ENCODE results near the gene ZMYND8.

ZMYND8 gene

GRCh38 chr20:47238780-47239718 lies 117.5 kb downstream of the ZMYND8 start:
- H3K4me3 Mint-ChIP-seq = no peak overlapping the region
- no peaks in the 10 kb centered on the region for H3K27me3 Mint-ChIP-seq
- H3K9me3 Mint-ChIP-seq = no peaks in the 10 kb centered on the region
- H3K4me1 Mint-ChIP-seq = peaks cover 3% of the 10 kb centered on the region
- peaks cover 47% of the 10 kb centered on the region for H3K36me3 Mint-ChIP-seq
- no peak overlapping the region for H3K27ac Mint-ChIP-seq
- DNase-seq (ENCODE audit: low spot score in 2 of 2) (no peak), ATAC-seq (ENCODE audit: low read depth) (no peak)

GRCh38 chr20:47237715-47238114 lies 118.8 kb downstream of the ZMYND8 start:
- no peak for DNase-seq (ENCODE audit: low spot score in 2 of 2)
- H3K36me3 Mint-ChIP-seq = peaks cover 37% of the 10 kb centered on the region
- H3K27ac Mint-ChIP-seq = no peak overlapping the region
- no peaks in the 10 kb centered on the region for H3K27me3 Mint-ChIP-seq
- no peak overlapping the region for H3K4me3 Mint-ChIP-seq
- no peak for ATAC-seq (ENCODE audit: low read depth)
- H3K9me3 Mint-ChIP-seq = no peaks in the 10 kb centered on the region
- H3K4me1 Mint-ChIP-seq = peaks cover 3% of the 10 kb centered on the region

GRCh38 chr20:47236639-47236900 lies 119.9 kb downstream of the ZMYND8 start:
- Mint-ChIP-seq H3K27ac (no peak overlapping the region), H3K9me3 (no peaks in the 10 kb centered on the region), H3K4me1 (peaks cover 3% of the 10 kb centered on the region), H3K27me3 (no peaks in the 10 kb centered on the region), H3K36me3 (peaks cover 38% of the 10 kb centered on the region), H3K4me3 (no peak overlapping the region)
- ATAC-seq (ENCODE audit: low read depth) (no peak), DNase-seq (ENCODE audit: low spot score in 2 of 2) (no peak)

GRCh38 chr20:47235853-47236638 lies 120.5 kb downstream of the ZMYND8 start:
- H3K9me3 Mint-ChIP-seq = no peaks in the 10 kb centered on the region
- ATAC-seq (ENCODE audit: low read depth) (no peak), DNase-seq (ENCODE audit: low spot score in 2 of 2) (no peak)
- no peaks in the 10 kb centered on the region for H3K27me3 Mint-ChIP-seq
- no peak overlapping the region for H3K27ac Mint-ChIP-seq
- peaks cover 35% of the 10 kb centered on the region for H3K36me3 Mint-ChIP-seq
- H3K4me1 Mint-ChIP-seq = no peaks in the 10 kb centered on the region
- no peak overlapping the region for H3K4me3 Mint-ChIP-seq

GRCh38 chr20:47235111-47235510 lies 121.4 kb downstream of the ZMYND8 start:
- H3K4me1 Mint-ChIP-seq = no peaks in the 10 kb centered on the region
- H3K27me3 Mint-ChIP-seq = no peaks in the 10 kb centered on the region
- ATAC-seq (ENCODE audit: low read depth) = no peak
- no peak for DNase-seq (ENCODE audit: low spot score in 2 of 2)
- H3K36me3 Mint-ChIP-seq = peaks cover 39% of the 10 kb centered on the region
- no peak overlapping the region for H3K4me3 Mint-ChIP-seq
- no peak overlapping the region for H3K27ac Mint-ChIP-seq
- H3K9me3 Mint-ChIP-seq = no peaks in the 10 kb centered on the region

- H3K4me1 Mint-ChIP-seq = no peaks in the 10 kb centered on the region
- H3K36me3 Mint-ChIP-seq = peaks cover 34% of the 10 kb centered on the region
- no peaks in the 10 kb centered on the region for H3K9me3 Mint-ChIP-seq
- H3K27me3 Mint-ChIP-seq = no peaks in the 10 kb centered on the region
- no peak for ATAC-seq (ENCODE audit: low read depth)
- no peak overlapping the region for H3K4me3 Mint-ChIP-seq
- H3K27ac Mint-ChIP-seq = peak overlapping the region; percentile 68
- DNase-seq (ENCODE audit: low spot score in 2 of 2) = no peak
Measured at GRCh38 chr20:47233333-47234188, 122.9 kb downstream of the ZMYND8 start.

- Mint-ChIP-seq H3K27me3 (no peaks in the 10 kb centered on the region), H3K4me1 (no peaks in the 10 kb centered on the region), H3K36me3 (peaks cover 27% of the 10 kb centered on the region), H3K9me3 (no peaks in the 10 kb centered on the region), H3K27ac (no peak overlapping the region), H3K4me3 (no peak overlapping the region)
- no peak for ATAC-seq (ENCODE audit: low read depth)
- no peak for DNase-seq (ENCODE audit: low spot score in 2 of 2)
Measured at GRCh38 chr20:47232518-47232917, 124.0 kb downstream of the ZMYND8 start.

GRCh38 chr20:47231382-47232039 lies 125.0 kb downstream of the ZMYND8 start:
- Mint-ChIP-seq H3K4me3 (no peak overlapping the region), H3K27me3 (no peaks in the 10 kb centered on the region), H3K27ac (peak overlapping the region; percentile 63), H3K9me3 (no peaks in the 10 kb centered on the region), H3K4me1 (no peaks in the 10 kb centered on the region), H3K36me3 (peaks cover 22% of the 10 kb centered on the region)
- ATAC-seq (ENCODE audit: low read depth) (no peak), DNase-seq (ENCODE audit: low spot score in 2 of 2) (no peak)

GRCh38 chr20:47230811-47231256 lies 125.7 kb downstream of the ZMYND8 start:
- H3K27me3 Mint-ChIP-seq = no peaks in the 10 kb centered on the region
- DNase-seq (ENCODE audit: low spot score in 2 of 2) = no peak
- H3K9me3 Mint-ChIP-seq = no peaks in the 10 kb centered on the region
- H3K4me1 Mint-ChIP-seq = no peaks in the 10 kb centered on the region
- H3K27ac Mint-ChIP-seq = no peak overlapping the region
- H3K36me3 Mint-ChIP-seq = peaks cover 20% of the 10 kb centered on the region
- ATAC-seq (ENCODE audit: low read depth) = no peak
- no peak overlapping the region for H3K4me3 Mint-ChIP-seq

GRCh38 chr20:47228654-47229053 lies 127.8 kb downstream of the ZMYND8 start:
- peaks cover 20% of the 10 kb centered on the region for H3K36me3 Mint-ChIP-seq
- peak overlapping the region; percentile 72 for H3K27ac Mint-ChIP-seq

GRCh38 chr20:47227576-47227975 lies 128.9 kb downstream of the ZMYND8 start:
- Mint-ChIP-seq H3K27me3 (no peaks in the 10 kb centered on the region), H3K36me3 (peaks cover 23% of the 10 kb centered on the region), H3K9me3 (no peaks in the 10 kb centered on the region), H3K4me3 (no peak overlapping the region), H3K4me1 (no peaks in the 10 kb centered on the region), H3K27ac (no peak overlapping the region)
- ATAC-seq (ENCODE audit: low read depth) (no peak), DNase-seq (ENCODE audit: low spot score in 2 of 2) (no peak)

More at GRCh38 chr20:47228654-47229053, 127.8 kb downstream of the ZMYND8 start:
- no peaks in the 10 kb centered on the region for H3K9me3 Mint-ChIP-seq
- ATAC-seq (ENCODE audit: low read depth) (no peak), DNase-seq (ENCODE audit: low spot score in 2 of 2) (no peak)
- H3K27me3 Mint-ChIP-seq = no peaks in the 10 kb centered on the region
- H3K4me1 Mint-ChIP-seq = no peaks in the 10 kb centered on the region
- H3K4me3 Mint-ChIP-seq = no peak overlapping the region

- Mint-ChIP-seq H3K27me3 (no peaks in the 10 kb centered on the region), H3K9me3 (no peaks in the 10 kb centered on the region), H3K4me3 (no peak overlapping the region), H3K27ac (no peak overlapping the region), H3K4me1 (no peaks in the 10 kb centered on the region), H3K36me3 (peaks cover 27% of the 10 kb centered on the region)
- no peak for ATAC-seq (ENCODE audit: low read depth)
- no peak for DNase-seq (ENCODE audit: low spot score in 2 of 2)
Measured at GRCh38 chr20:47227119-47227518, 129.4 kb downstream of the ZMYND8 start.

- H3K9me3 Mint-ChIP-seq = no peaks in the 10 kb centered on the region
- no peaks in the 10 kb centered on the region for H3K27me3 Mint-ChIP-seq
- DNase-seq (ENCODE audit: low spot score in 2 of 2) = no peak
- H3K4me1 Mint-ChIP-seq = peaks cover 7% of the 10 kb centered on the region
- H3K36me3 Mint-ChIP-seq = peaks cover 27% of the 10 kb centered on the region
- H3K27ac Mint-ChIP-seq = no peak overlapping the region
- no peak for ATAC-seq (ENCODE audit: low read depth)
- H3K4me3 Mint-ChIP-seq = no peak overlapping the region
Measured at GRCh38 chr20:47225458-47225857, 131.0 kb downstream of the ZMYND8 start.
